22Rv1 (cell line): ENCODE data around the gene ACSF2.

Experiments
- ZFX ChIP-seq: fragments of 450-650 bp; IDR thresholded peaks from 2 replicates; pipeline ENCODE4 v1.6.1; 2017; ENCODE audit warnings: antibody characterized with exemption, borderline replicate concordance
- TF ChIP-seq, protein P1 (sequence below): fragments of 450-650 bp; IDR thresholded peaks from 2 replicates; pipeline ENCODE4 v1.5.1; 2017; ENCODE audit warnings: mild to moderate bottlenecking

DNA sequence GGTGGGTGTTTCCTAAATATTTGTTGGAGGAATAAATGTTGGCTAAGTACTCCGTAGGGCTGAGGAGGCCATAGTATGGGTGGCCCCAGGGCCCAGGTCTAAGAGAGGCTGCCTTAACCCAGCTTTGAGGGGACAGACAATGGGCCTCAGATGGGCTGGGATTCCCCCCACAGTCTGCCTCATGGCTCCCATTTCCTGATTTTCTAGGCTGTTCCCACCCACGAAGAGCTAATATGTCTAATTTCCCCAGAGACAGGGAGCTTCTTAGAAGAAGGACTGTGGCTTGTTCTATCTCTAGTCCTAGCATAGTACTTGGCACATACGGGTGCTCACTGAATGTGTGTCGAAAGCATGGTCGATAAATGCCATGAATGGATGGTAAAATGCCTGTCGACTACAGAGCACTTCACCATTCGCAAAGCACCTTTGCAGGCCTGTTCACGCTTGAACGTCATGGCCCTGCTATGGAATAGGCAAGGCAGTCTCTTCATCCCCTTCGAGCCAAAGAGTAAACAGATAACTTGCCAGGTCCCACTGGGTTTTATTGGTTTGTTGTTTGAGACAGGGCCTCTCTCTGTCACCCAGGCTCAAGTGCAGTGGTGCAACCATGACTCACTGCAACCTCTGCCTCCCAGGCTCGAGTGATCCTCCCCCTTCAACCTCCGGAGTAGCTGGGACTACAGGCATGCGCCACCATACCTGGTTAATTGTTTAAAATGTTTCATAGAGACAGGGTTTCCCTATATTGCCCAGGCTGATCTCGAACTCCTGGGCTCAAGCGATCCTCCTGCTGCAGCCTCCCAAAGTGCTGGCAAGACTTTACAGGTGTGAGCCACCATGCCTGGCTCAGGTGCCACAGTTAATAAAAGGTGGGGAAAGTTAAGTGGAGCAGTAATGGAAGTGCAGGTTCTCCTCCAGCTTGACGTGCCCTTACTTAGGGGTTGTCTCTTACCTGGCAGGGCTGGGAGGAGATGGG is 33.0 kb downstream of the ACSF2 start:
- TF ChIP-seq, protein P1, sequence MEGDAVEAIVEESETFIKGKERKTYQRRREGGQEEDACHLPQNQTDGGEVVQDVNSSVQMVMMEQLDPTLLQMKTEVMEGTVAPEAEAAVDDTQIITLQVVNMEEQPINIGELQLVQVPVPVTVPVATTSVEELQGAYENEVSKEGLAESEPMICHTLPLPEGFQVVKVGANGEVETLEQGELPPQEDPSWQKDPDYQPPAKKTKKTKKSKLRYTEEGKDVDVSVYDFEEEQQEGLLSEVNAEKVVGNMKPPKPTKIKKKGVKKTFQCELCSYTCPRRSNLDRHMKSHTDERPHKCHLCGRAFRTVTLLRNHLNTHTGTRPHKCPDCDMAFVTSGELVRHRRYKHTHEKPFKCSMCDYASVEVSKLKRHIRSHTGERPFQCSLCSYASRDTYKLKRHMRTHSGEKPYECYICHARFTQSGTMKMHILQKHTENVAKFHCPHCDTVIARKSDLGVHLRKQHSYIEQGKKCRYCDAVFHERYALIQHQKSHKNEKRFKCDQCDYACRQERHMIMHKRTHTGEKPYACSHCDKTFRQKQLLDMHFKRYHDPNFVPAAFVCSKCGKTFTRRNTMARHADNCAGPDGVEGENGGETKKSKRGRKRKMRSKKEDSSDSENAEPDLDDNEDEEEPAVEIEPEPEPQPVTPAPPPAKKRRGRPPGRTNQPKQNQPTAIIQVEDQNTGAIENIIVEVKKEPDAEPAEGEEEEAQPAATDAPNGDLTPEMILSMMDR, result no peak
- no peak for TF ChIP-seq ZFX
